Transverse colon (tissue), 4 donors: ENCODE results near the gene CRYBG3. TPM values are rescaled to one million over a fixed set of nuclear protein-coding genes. Genes with fewer than 3 reads are reported as not detected.

Source experiments
- DNase-seq: peaks from one replicate; pipeline ENCODE4 v3.0.0-alpha.2; 2019
- H3K27ac ChIP-seq, 4 donors: fragments of 200-600 bp; sonication (generic); 2 replicates each; pipeline ENCODE4 v1.5.1; 2016 to 2018; ENCODE audit warnings: inconsistent platforms in 4 of 4
- H3K27me3 ChIP-seq: fragments of 200-600 bp; sonication (generic); 2 replicates; pipeline ENCODE4 v1.5.1; 2017; ENCODE audit warnings: inconsistent platforms
- H3K36me3 ChIP-seq, 4 donors: fragments of 200-600 bp; sonication (generic); 2 replicates each; pipeline ENCODE4 v1.5.1; 2017 to 2019; ENCODE audit warnings: inconsistent platforms in 4 of 4
- H3K4me1 ChIP-seq, 4 donors: fragments of 200-600 bp; sonication (generic); 2 replicates each; pipeline ENCODE4 v1.5.1; 2017 to 2020; ENCODE audit warnings: inconsistent platforms in 4 of 4
- H3K4me3 ChIP-seq, 4 donors: fragments of 200-600 bp; sonication (generic); 1 replicate in 1 of 4; 2 replicates in 3 of 4; pipeline versions ENCODE4 v1.5.1 to v1.6.1; 2017 to 2019; ENCODE audit warnings: inconsistent platforms in 4 of 4
- H3K9me3 ChIP-seq, 2 donors: fragments of 200-600 bp; sonication (generic); 2 replicates each; pipeline ENCODE4 v1.5.1; 2017 to 2019; ENCODE audit warnings: inconsistent platforms in 2 of 2
- CTCF ChIP-seq, 5 experiments: fragments of 200-600 bp in 3 of 5; fragments of 450-650 bp in 2 of 5; sonication (generic) in 3 of 5; IDR thresholded peaks; 1 replicate in 2 of 5; 2 replicates in 3 of 5; pipeline ENCODE4 v1.5.1; 2016 to 2017; ENCODE audit warnings: antibody characterized with exemption in 5 of 5, inconsistent platforms in 3 of 5, mild to moderate bottlenecking in 2 of 5, moderate library complexity in 1 of 5
- EP300 ChIP-seq: sonication (generic); formaldehyde crosslinking; IDR thresholded peaks from one replicate; pipeline ENCODE4 v1.6.1; 2017; ENCODE audit warnings: antibody characterized with exemption, low read depth
- POLR2A ChIP-seq: fragments of 450-650 bp; IDR thresholded peaks from one replicate; pipeline ENCODE4 v1.6.1; 2016; ENCODE audit warnings: antibody characterized with exemption, mild to moderate bottlenecking, moderate library complexity
- POLR2AphosphoS5 ChIP-seq, 3 donors: sonication (generic); formaldehyde crosslinking; IDR thresholded peaks; one replicate each; pipeline ENCODE4 v1.6.1; 2016; ENCODE audit warnings: antibody characterized with exemption in 3 of 3
- WGBS, 2 donors: methylation state at CpG; one replicate each; pipeline ENCODE4 v1.1.5; 2018; ENCODE audit warnings: low coverage in 1 of 2; 5-methylcytosine and 5-hydroxymethylcytosine counted together
- in situ Hi-C, 4 donors: fragments of 200-750 bp; cut with MboI; loops; one replicate each; pipeline versions ENCODE4 v1.15.0 to v1.15.1; 2017; ENCODE audit warnings: low sequenced_read_pairs in 3 of 4, low pct_ligation_motif_present in 1 of 4, low pct_unique_long_range_greater_than_20kb in 1 of 4
- intact Hi-C: fragments of 100-400 bp; cut with DNase I; formaldehyde crosslinking; loops from one replicate; pipeline ENCODE4 v1.15.1; 2023; ENCODE audit warnings: low total_unique reads
- total RNA-seq, 4 donors: library from RNA; depleted of rRNA; stranded (reverse); fragments of >200 nt; gene quantifications; one replicate each; pipeline ENCODE4 v1.1.0, GENCODE V29; 2016

The CRYBG3 gene
- total RNA-seq, 4 donors from 2014 or later = 21.3 to 32.7 (median 27.9) TPM

- intact Hi-C loops (loop anchor here (2.0 kb wide), 1 partner anchor 227 kb away; no protein-coding TSS in a partner anchor), in situ Hi-C loops (loop anchor here in 3 of 4 donors (5.0 to 25.0 kb wide), 3 partner anchors 221 to 541 kb away; no protein-coding TSS in a partner anchor)
- Histone ChIP-seq H3K27me3 (no peaks in the 10 kb centered on the region), H3K4me1 (no peaks in the 10 kb centered on the region), H3K27ac (no peak overlapping the region), H3K9me3 (no peaks in the 10 kb centered on the region), H3K36me3 (no peaks in the 10 kb centered on the region), H3K4me3 (no peak overlapping the region)
- 85 to 88% methylated on average over 4 of the region's 4 CpGs for WGBS, 2 donors
- TF ChIP-seq CTCF (IDR thresholded peaks at IDR 0.05) = no peak
- no peak for TF ChIP-seq POLR2A
- no peak for TF ChIP-seq POLR2AphosphoS5 (IDR thresholded peaks at IDR 0.05)
- no peak for TF ChIP-seq EP300
- no peak for DNase-seq
Measured at GRCh38 chr3:97795951-97796350, 25.9 kb upstream of the CRYBG3 start.

GRCh38 chr3:97804471-97804870 is 17.3 kb upstream of the CRYBG3 start:
- WGBS, 2 donors = 59 to 81% methylated on average over 3 of the region's 3 CpGs
- H3K36me3 ChIP-seq = no peaks in the 10 kb centered on the region
- no peaks in the 10 kb centered on the region for H3K27me3 ChIP-seq
- H3K9me3 ChIP-seq = no peaks in the 10 kb centered on the region
- intact Hi-C loops = no loop called here
- DNase-seq = no peak
- H3K4me3 ChIP-seq = no peak overlapping the region
- in situ Hi-C loops = no loop called here
- peaks cover 0 to 3% (median 0%) of the 10 kb centered on the region in 4 donors for H3K4me1 ChIP-seq
- H3K27ac ChIP-seq = peak overlapping the region in 2 of 4 donors; percentile 47 to 55
- TF ChIP-seq POLR2AphosphoS5 (IDR thresholded peaks at IDR 0.05) = no peak
- no peak for TF ChIP-seq CTCF (IDR thresholded peaks at IDR 0.05)
- TF ChIP-seq EP300 = no peak
- no peak for TF ChIP-seq POLR2A

GRCh38 chr3:97810779-97811390 is 10.9 kb upstream of the CRYBG3 start:
- WGBS, 2 donors = 76 to 82% methylated on average over 2 of the region's 2 CpGs
- no peak overlapping the region for H3K27ac ChIP-seq
- no peaks in the 10 kb centered on the region for H3K9me3 ChIP-seq
- DNase-seq = no peak
- H3K4me3 ChIP-seq = no peak overlapping the region
- H3K4me1 ChIP-seq = no peaks in the 10 kb centered on the region
- intact Hi-C loops (no loop called here), in situ Hi-C loops (no loop called here)
- H3K27me3 ChIP-seq = no peaks in the 10 kb centered on the region
- H3K36me3 ChIP-seq = no peaks in the 10 kb centered on the region
- no peak for TF ChIP-seq POLR2A
- no peak for TF ChIP-seq EP300
- no peak for TF ChIP-seq POLR2AphosphoS5 (IDR thresholded peaks at IDR 0.05)
- no peak for TF ChIP-seq CTCF (IDR thresholded peaks at IDR 0.05)

- in situ Hi-C loops = no loop called here
Measured at GRCh38 chr3:97815149-97815917, 6.5 kb upstream of the CRYBG3 start.

More at GRCh38 chr3:97815149-97815917, 6.5 kb upstream of the CRYBG3 start:
- H3K36me3 ChIP-seq = no peaks in the 10 kb centered on the region
- no peak overlapping the region for H3K4me3 ChIP-seq
- DNase-seq = no peak
- no peak overlapping the region for H3K27ac ChIP-seq
- no peaks in the 10 kb centered on the region for H3K4me1 ChIP-seq
- H3K27me3 ChIP-seq = no peaks in the 10 kb centered on the region
- 0 to 26% methylated on average over 1 of the region's 1 CpG for WGBS, 2 donors
- no peaks in the 10 kb centered on the region for H3K9me3 ChIP-seq
- TF ChIP-seq EP300 = no peak
- no peak for TF ChIP-seq CTCF (IDR thresholded peaks at IDR 0.05)
- TF ChIP-seq POLR2A = no peak
- no peak for TF ChIP-seq POLR2AphosphoS5 (IDR thresholded peaks at IDR 0.05)
- intact Hi-C loops = no loop called here
